NB4 (cell line): ENCODE data around the gene PTPRK.

Experiments used
- DNase-seq: peaks from one replicate; pipeline ENCODE4 v3.0.0; 2010; ENCODE audit warnings: low read depth
- H3K4me3 ChIP-seq: one replicate; pipeline ENCODE4 v1.5.1; 2011; ENCODE audit warnings: mild to moderate bottlenecking, low read depth, low read length, moderate library complexity
- CTCF ChIP-seq: IDR thresholded peaks from one replicate; pipeline ENCODE4 v1.5.1; 2012; ENCODE audit warnings: low read depth, low read length
- MAX ChIP-seq: IDR thresholded peaks from 2 replicates; pipeline ENCODE4 v1.6.1; 2011; ENCODE audit warnings: low read depth, low read length
- MYC ChIP-seq: IDR thresholded peaks from 2 replicates; pipeline ENCODE4 v1.6.1; 2011; ENCODE audit warnings: low read depth, low read length
- POLR2A ChIP-seq: IDR thresholded peaks from 2 replicates; pipeline ENCODE4 v1.6.1; 2011; ENCODE audit warnings: mild to moderate bottlenecking; ENCODE audit not compliant: insufficient read length; ENCODE audit errors: extremely low read depth

Gene PTPRK

GRCh38 chr6:128024046-128024445 is 496.4 kb downstream of the PTPRK start:
- DNase-seq: no peak
- H3K4me3 ChIP-seq: no peak overlapping the region
- TF ChIP-seq CTCF: no peak
- no peak for TF ChIP-seq POLR2A
- TF ChIP-seq MYC: no peak
- TF ChIP-seq MAX: no peak

- TF ChIP-seq CTCF (no peak), MAX (no peak), POLR2A (no peak), MYC (no peak)
- no peak for DNase-seq
Observed at GRCh38 chr6:128018821-128019220, 501.6 kb downstream of the PTPRK start.

GRCh38 chr6:128017288-128017687 is 503.1 kb downstream of the PTPRK start:
- no peak for DNase-seq
- TF ChIP-seq CTCF: no peak
- no peak for TF ChIP-seq MYC
- no peak for TF ChIP-seq POLR2A
- no peak for TF ChIP-seq MAX
- H3K4me3 ChIP-seq: no peak overlapping the region

More at GRCh38 chr6:128018821-128019220, 501.6 kb downstream of the PTPRK start:
- H3K4me3 ChIP-seq: no peak overlapping the region

GRCh38 chr6:128007658-128008057 is 512.7 kb downstream of the PTPRK start:
- no peak for DNase-seq
- H3K4me3 ChIP-seq: no peak overlapping the region
- no peak for TF ChIP-seq MAX
- no peak for TF ChIP-seq CTCF
- no peak for TF ChIP-seq MYC
- no peak for TF ChIP-seq POLR2A

- H3K4me3 ChIP-seq: no peak overlapping the region
- no peak for DNase-seq
- TF ChIP-seq MAX: no peak
- no peak for TF ChIP-seq CTCF
- TF ChIP-seq MYC: no peak
- TF ChIP-seq POLR2A: no peak
Observed at GRCh38 chr6:128005009-128005408, 515.4 kb downstream of the PTPRK start.

- no peak overlapping the region for H3K4me3 ChIP-seq
- TF ChIP-seq POLR2A (no peak), MAX (no peak), CTCF (no peak), MYC (no peak)
- DNase-seq: no peak
Observed at GRCh38 chr6:128000363-128000762, 520.0 kb downstream of the PTPRK start.
